ENCODE data around the gene ATF2. TPM values are rescaled to one million over a fixed set of nuclear protein-coding genes. Genes with fewer than 3 reads are reported as not detected.
"Not testable (repeated sequence)": the region's sequence is repeated elsewhere in the genome, so short reads cannot be mapped to it uniquely, and the experiment has no call there.

The ATF2 gene
- total RNA-seq, 1 donor from 2014 or later: 51.6 TPM

- peak; percentile 65 for DNase-seq (ENCODE audit: low read depth)
These were observed 70.7 kb downstream of the ATF2 start for GRCh38 chr2:175097297-175097696.

GRCh38 chr2:175084117-175084516 lies 83.9 kb downstream of the ATF2 start:
- not testable (repeated sequence) for DNase-seq (ENCODE audit: low read depth)

GRCh38 chr2:175080479-175080878 lies 87.5 kb downstream of the ATF2 start:
- no peak for DNase-seq (ENCODE audit: low read depth)

- DNase-seq (ENCODE audit: low read depth): no peak
These were observed 91.7 kb downstream of the ATF2 start for GRCh38 chr2:175076272-175076671.

- no peak for DNase-seq (ENCODE audit: low read depth)
These were observed 93.5 kb downstream of the ATF2 start for GRCh38 chr2:175074478-175074877.

- DNase-seq (ENCODE audit: low read depth): no peak
These were observed 99.5 kb downstream of the ATF2 start for GRCh38 chr2:175068534-175068933.

- no peak for DNase-seq (ENCODE audit: low read depth)
These were observed 101.6 kb downstream of the ATF2 start for GRCh38 chr2:175066411-175066810.

- DNase-seq (ENCODE audit: low read depth): no peak
These were observed 103.2 kb downstream of the ATF2 start for GRCh38 chr2:175064797-175065196.

GRCh38 chr2:175063741-175064140 lies 104.3 kb downstream of the ATF2 start:
- DNase-seq (ENCODE audit: low read depth): no peak

GRCh38 chr2:175062787-175063585 lies 105.0 kb downstream of the ATF2 start:
- no peak for DNase-seq (ENCODE audit: low read depth)

GRCh38 chr2:175057078-175057685 lies 110.8 kb downstream of the ATF2 start:
- no peak for DNase-seq (ENCODE audit: low read depth)

- DNase-seq (ENCODE audit: low read depth): no peak
These were observed 112.0 kb downstream of the ATF2 start for GRCh38 chr2:175055993-175056392.

GRCh38 chr2:175054340-175054739 lies 113.7 kb downstream of the ATF2 start:
- no peak for DNase-seq (ENCODE audit: low read depth)

GRCh38 chr2:175049661-175050060 lies 118.3 kb downstream of the ATF2 start:
- no peak for DNase-seq (ENCODE audit: low read depth)

GRCh38 chr2:175048275-175048674 lies 119.7 kb downstream of the ATF2 start:
- no peak for DNase-seq (ENCODE audit: low read depth)

- DNase-seq (ENCODE audit: low read depth): no peak
These were observed 128.5 kb downstream of the ATF2 start for GRCh38 chr2:175039490-175039889.

GRCh38 chr2:175039031-175039430 lies 129.0 kb downstream of the ATF2 start:
- no peak for DNase-seq (ENCODE audit: low read depth)

- no peak for DNase-seq (ENCODE audit: low read depth)
These were observed 130.1 kb downstream of the ATF2 start for GRCh38 chr2:175037941-175038340.

GRCh38 chr2:175036582-175037018 lies 131.4 kb downstream of the ATF2 start:
- peak; percentile 23 for DNase-seq (ENCODE audit: low read depth)

GRCh38 chr2:175035806-175036205 lies 132.2 kb downstream of the ATF2 start:
- peak; percentile 62 for DNase-seq (ENCODE audit: low read depth)

GRCh38 chr2:175034716-175035115 lies 133.3 kb downstream of the ATF2 start:
- DNase-seq (ENCODE audit: low read depth): no peak

GRCh38 chr2:175030380-175031271 lies 137.4 kb downstream of the ATF2 start:
- DNase-seq (ENCODE audit: low read depth): peak; percentile 79
